ENCODE results near the gene TMEM106C. TPM values are rescaled to one million over a fixed set of nuclear protein-coding genes. Genes with fewer than 3 reads are reported as not detected.

Gene TMEM106C
- total and polyA plus RNA-seq, 10 of the 15 experiments (the other 5 are each of a cell fraction or from before 2014, with no cell fraction given): 90.2 to 280 (median 161) TPM

GRCh38 chr12:47991106-47992061 is 28.0 kb downstream of the TMEM106C start:
- CTCF ChIA-PET: interaction anchor here (1.0 to 1.6 kb wide), 4 partner anchors 14 to 173 kb away, joined by 3 to 6 read pairs (median 4); partner anchors contain the start of gene TMEM106C
- Histone ChIP-seq H3K27ac (ENCODE audit: control insufficient read depth, insufficient read depth) (no peak overlapping the region), H3K9ac (ENCODE audit: control insufficient read depth, insufficient read depth, low read length) (no peak overlapping the region), H3K4me3 (no peak overlapping the region), H3K9me3 (replicated peaks; ENCODE audit: control insufficient read depth, insufficient read depth, low read length) (no peaks in the 10 kb centered on the region), H3K4me1 (ENCODE audit: control insufficient read depth, insufficient read depth, low read length) (peaks cover 14% of the 10 kb centered on the region), H2AFZ (ENCODE audit: control insufficient read depth, low read depth, low read length) (no peak overlapping the region), H3K36me3 (ENCODE audit: control insufficient read depth in 2 of 2, insufficient read depth in 2 of 2, low read length in 1 of 2) (no peaks in the 10 kb centered on the region), H3K27me3 (replicated peaks in 1 of 2; ENCODE audit: control insufficient read depth in 2 of 2, insufficient read depth in 2 of 2, low read length in 1 of 2) (peaks cover 0 to 3% of the 10 kb centered on the region in 2 experiments; a peak in 3 of 4 replicates), H4K20me1 (ENCODE audit: control insufficient read depth, insufficient read depth) (no peaks in the 10 kb centered on the region), H3K79me2 (ENCODE audit: control insufficient read depth, insufficient read depth, low read length) (no peaks in the 10 kb centered on the region), H3K4me2 (ENCODE audit: control insufficient read depth, insufficient read depth) (no peak overlapping the region)
- ATAC-seq (no peak), FAIRE-seq (no peak), DNase-seq (ENCODE audit: low read depth, low spot score) (no peak)
- RAD21 ChIA-PET (ENCODE audit: unreplicated experiment): interaction anchor here (1.1 kb wide), 1 partner anchor 198 kb away, joined by 3 read pairs; no protein-coding TSS in a partner anchor
- SMC1A ChIA-PET (ENCODE audit: uncharacterized antibody, unreplicated experiment): interaction anchor here (1.0 to 1.4 kb wide), 3 partner anchors 28 to 164 kb away, joined by 3 to 5 read pairs (median 3); partner anchors contain the start of gene TMEM106C
- BruUV-seq (replicated peaks): no TSS peak
- TF ChIP-seq BRCA1 (IDR thresholded peaks at IDR 0.05; ENCODE audit: low read depth, low read length): no peak
- TF ChIP-seq, protein P1, sequence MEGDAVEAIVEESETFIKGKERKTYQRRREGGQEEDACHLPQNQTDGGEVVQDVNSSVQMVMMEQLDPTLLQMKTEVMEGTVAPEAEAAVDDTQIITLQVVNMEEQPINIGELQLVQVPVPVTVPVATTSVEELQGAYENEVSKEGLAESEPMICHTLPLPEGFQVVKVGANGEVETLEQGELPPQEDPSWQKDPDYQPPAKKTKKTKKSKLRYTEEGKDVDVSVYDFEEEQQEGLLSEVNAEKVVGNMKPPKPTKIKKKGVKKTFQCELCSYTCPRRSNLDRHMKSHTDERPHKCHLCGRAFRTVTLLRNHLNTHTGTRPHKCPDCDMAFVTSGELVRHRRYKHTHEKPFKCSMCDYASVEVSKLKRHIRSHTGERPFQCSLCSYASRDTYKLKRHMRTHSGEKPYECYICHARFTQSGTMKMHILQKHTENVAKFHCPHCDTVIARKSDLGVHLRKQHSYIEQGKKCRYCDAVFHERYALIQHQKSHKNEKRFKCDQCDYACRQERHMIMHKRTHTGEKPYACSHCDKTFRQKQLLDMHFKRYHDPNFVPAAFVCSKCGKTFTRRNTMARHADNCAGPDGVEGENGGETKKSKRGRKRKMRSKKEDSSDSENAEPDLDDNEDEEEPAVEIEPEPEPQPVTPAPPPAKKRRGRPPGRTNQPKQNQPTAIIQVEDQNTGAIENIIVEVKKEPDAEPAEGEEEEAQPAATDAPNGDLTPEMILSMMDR (IDR thresholded peaks at IDR 0.05 in 2 of 3, conservative IDR thresholded peaks at IDR 0.05 in 1 of 3; ENCODE audit: control insufficient read depth in 2 of 3, extremely low read depth in 1 of 3, insufficient read depth in 1 of 3, low read depth in 3 of 3, low read length in 3 of 3): no peak
- no peak for TF ChIP-seq RCOR1 (conservative IDR thresholded peaks at IDR 0.05; ENCODE audit: low read depth, low read length)
- TF ChIP-seq RBBP5 (conservative IDR thresholded peaks at IDR 0.05): no peak
- no peak for TF ChIP-seq EED (IDR thresholded peaks at IDR 0.05; ENCODE audit: low read depth)
- TF ChIP-seq SREBF1 (IDR thresholded peaks at IDR 0.05; ENCODE audit: low read length): no peak
- TF ChIP-seq CBX3 (IDR thresholded peaks at IDR 0.05; ENCODE audit: borderline replicate concordance, low read depth): no peak
- TF ChIP-seq PML (IDR thresholded peaks at IDR 0.05; ENCODE audit: low read length): no peak
- no peak for TF ChIP-seq DPF2 (IDR thresholded peaks at IDR 0.05)
- TF ChIP-seq JUNB (IDR thresholded peaks at IDR 0.05): no peak
- TF ChIP-seq NFIC (IDR thresholded peaks at IDR 0.05; ENCODE audit: low read depth, low read length): no peak
- no peak for TF ChIP-seq BMI1 (IDR thresholded peaks at IDR 0.05; ENCODE audit: borderline replicate concordance)
- TF ChIP-seq ZNF217 (IDR thresholded peaks at IDR 0.05): no peak
- POLR2A ChIA-PET: no interaction called here
- in situ Hi-C loops (cut with MboI) (no loop called here), intact Hi-C loops (cut with micrococcal nuclease; ENCODE audit: unreplicated experiment) (no loop called here)
- WGBS (ENCODE audit: insufficient coverage, insufficient replicate concordance, low lambda C conversion rate, missing lambda C conversion rate): 64% methylated on average over 13 of the region's 13 CpGs

All from GM12878 (cell line).